ENCODE data around the gene ADD2. TPM values are rescaled to one million over a fixed set of nuclear protein-coding genes. Genes with fewer than 3 reads are reported as not detected.

Gene ADD2
- total RNA-seq, 2 donors from 2014 or later: 2.3 to 4.8 TPM

DNA sequence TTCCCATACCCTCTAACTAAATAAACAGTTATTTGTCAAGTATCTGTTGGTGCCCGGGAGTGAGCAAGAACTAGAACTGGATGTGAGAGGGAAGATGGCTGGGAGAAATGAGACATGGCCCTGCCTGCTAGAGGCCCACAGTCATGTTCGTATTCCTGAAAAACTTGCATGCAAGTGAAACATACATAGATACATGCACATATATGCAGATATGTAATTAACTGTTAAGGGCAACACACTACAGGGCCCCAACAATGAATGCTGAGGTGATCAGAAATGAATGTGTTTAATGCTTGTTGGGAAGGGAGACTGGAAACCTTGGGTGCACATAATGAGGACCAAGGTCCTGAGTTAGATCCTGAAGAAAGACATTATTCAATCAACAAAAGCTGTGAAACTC is 49.8 kb downstream of the ADD2 start:
- no peak for DNase-seq (ENCODE audit: low spot score)
- H3K9me3 Mint-ChIP-seq: no peaks in the 10 kb centered on the region
- H3K27ac Mint-ChIP-seq: no peak overlapping the region
- no peak overlapping the region for H3K4me3 Mint-ChIP-seq
- no peak for ATAC-seq
- no peaks in the 10 kb centered on the region for H3K36me3 Mint-ChIP-seq
- H3K27me3 Mint-ChIP-seq: peaks cover 9 to 20% of the 10 kb centered on the region in 2 donors
- H3K4me1 Mint-ChIP-seq (ENCODE audit: low read depth in 2 of 2): no peaks in the 10 kb centered on the region

DNA sequence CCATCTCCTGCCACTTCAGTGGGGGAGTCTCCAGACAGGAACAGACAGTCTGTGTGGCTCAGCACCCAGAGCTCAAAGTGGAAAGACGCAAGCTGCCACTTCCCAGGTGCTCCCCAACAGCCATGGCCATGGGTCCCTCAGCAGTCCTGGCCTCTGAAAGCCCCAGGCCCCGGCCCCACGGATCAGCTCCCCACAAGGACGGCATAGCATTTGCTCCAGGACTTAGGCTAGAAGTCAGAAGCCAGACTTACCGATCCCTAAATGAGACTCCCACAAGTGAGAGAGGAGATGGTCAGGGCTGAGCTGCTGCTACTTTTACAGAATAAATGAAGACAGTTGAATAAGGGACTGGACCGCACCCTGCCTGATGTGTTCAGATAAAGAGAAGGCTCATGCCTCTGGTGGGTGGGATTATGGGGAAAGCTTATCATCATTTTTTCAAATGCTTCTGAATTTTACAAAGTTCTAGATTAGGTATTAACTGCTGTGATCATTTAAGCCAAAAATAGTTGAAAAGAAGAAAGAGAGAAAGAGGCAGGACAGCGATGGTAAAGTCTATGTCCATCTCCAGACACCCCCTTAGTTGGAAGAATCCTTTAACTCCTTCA is 50.5 kb downstream of the ADD2 start:
- DNase-seq (ENCODE audit: low spot score) (no peak), ATAC-seq (no peak)
- Mint-ChIP-seq H3K4me3 (no peak overlapping the region), H3K4me1 (ENCODE audit: low read depth in 2 of 2) (no peaks in the 10 kb centered on the region), H3K27ac (no peak overlapping the region), H3K9me3 (no peaks in the 10 kb centered on the region), H3K36me3 (no peaks in the 10 kb centered on the region), H3K27me3 (peaks cover 9 to 20% of the 10 kb centered on the region in 2 donors)

DNA sequence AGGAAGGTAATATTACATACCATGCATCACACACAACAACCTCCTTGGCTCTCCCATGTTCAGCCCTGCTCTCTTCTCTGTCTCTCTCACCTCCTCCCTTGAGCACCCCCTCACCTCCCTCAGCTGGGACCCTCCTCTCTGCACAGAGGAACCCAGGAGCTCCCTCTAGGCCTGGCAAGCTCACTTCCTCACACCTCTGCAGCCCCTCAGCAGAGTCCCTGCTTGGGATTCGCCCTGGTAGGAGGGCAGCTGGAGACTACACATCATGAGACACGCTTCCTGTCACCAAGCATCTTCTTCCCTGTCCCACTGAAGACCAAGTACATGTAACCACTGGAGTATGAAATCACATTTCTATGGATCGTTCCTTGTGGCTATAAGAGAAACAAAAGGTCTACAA is 51.0 kb downstream of the ADD2 start:
- peak in 1 of 2 donors; percentile 4 for ATAC-seq
- no peaks in the 10 kb centered on the region for H3K9me3 Mint-ChIP-seq
- H3K36me3 Mint-ChIP-seq: no peaks in the 10 kb centered on the region
- H3K27ac Mint-ChIP-seq: peak overlapping the region in 1 of 2 donors; percentile 28
- DNase-seq (ENCODE audit: low spot score): no peak
- no peaks in the 10 kb centered on the region for H3K4me1 Mint-ChIP-seq (ENCODE audit: low read depth in 2 of 2)
- H3K27me3 Mint-ChIP-seq: peaks cover 9 to 20% of the 10 kb centered on the region in 2 donors
- H3K4me3 Mint-ChIP-seq: no peak overlapping the region

DNA sequence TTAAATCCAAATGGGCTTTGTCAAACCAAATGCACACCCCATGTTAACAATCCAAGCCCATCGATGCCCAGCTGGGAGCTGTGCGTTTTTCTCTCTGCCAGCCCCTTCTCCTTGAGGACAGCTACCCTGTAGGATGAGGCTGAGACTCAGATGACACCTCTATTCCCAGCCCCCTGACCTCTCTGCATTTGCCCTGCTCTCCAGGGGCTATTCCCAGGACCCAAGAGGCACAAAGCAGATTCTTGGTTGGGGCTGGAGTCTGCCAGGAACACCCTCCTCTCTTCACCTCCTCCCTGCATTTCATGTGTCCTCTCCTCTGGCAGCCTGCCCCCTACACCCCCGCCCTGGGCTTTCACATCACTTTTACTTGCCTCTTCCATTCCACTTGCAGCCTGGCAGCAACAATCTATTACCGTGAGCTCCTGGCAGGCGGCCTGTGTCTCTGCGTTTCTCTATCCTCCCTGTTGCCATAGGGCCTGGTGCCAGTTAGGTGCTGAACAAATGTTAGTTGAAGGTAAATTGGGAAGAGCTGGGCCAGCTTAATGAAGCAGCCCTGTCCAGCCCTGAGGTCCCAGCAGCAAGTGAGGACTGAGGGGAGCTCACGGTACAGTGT is 51.8 kb downstream of the ADD2 start:
- ATAC-seq (no peak), DNase-seq (ENCODE audit: low spot score) (no peak)
- no peaks in the 10 kb centered on the region for H3K9me3 Mint-ChIP-seq
- H3K36me3 Mint-ChIP-seq: no peaks in the 10 kb centered on the region
- no peak overlapping the region for H3K27ac Mint-ChIP-seq
- H3K4me3 Mint-ChIP-seq: no peak overlapping the region
- no peaks in the 10 kb centered on the region for H3K4me1 Mint-ChIP-seq (ENCODE audit: low read depth in 2 of 2)
- H3K27me3 Mint-ChIP-seq: peaks cover 9 to 20% of the 10 kb centered on the region in 2 donors

DNA sequence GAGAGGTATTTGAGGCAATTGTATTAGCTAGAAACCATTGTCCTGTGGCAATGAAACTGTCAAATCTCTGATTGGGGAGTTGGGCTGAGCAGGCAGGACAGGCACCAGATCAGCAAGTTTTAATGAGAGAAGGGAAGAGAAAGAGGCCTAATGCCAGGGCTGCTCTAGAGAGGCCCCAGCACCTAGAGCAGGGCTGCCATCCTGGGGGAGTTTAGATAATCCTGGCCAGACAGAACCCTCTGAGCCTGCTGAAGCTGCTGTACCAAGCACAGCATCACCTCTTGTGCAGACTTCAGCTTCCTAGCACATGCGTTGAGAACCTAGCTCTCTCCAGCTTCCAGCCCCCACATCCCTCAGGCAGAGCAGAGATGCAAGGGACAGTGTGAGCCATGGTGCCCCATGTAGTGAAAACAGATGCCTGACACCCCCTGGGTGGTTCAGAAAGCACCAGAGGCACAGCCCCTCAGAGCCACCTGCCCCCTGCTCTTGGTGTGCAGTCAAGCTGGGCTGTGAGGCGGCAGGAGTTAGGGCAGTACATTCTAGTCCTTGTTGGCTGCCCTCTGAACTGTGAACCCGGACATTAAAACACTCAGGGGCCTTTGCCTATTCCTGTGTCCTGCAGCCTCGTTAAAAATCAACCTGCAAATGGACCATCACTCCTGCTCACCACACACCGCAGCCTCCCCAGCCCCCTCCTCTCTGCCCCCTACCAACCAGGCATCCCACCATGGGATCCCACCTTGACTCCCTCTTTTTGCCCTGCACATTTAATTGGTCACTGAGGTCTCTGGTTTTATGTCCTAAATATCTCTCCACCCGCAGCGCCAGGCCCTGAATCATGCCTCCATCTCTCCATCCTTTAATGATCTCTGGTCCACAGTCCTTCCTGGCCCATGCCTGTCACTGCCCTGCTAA is 52.7 kb downstream of the ADD2 start:
- Mint-ChIP-seq H3K9me3 (no peaks in the 10 kb centered on the region), H3K27ac (peak overlapping the region in 1 of 2 donors; percentile 44), H3K27me3 (peaks cover 9 to 20% of the 10 kb centered on the region in 2 donors), H3K4me3 (no peak overlapping the region), H3K36me3 (no peaks in the 10 kb centered on the region), H3K4me1 (ENCODE audit: low read depth in 2 of 2) (no peaks in the 10 kb centered on the region)
- DNase-seq (ENCODE audit: low spot score) (no peak), ATAC-seq (peak; percentile 6 to 37)

DNA sequence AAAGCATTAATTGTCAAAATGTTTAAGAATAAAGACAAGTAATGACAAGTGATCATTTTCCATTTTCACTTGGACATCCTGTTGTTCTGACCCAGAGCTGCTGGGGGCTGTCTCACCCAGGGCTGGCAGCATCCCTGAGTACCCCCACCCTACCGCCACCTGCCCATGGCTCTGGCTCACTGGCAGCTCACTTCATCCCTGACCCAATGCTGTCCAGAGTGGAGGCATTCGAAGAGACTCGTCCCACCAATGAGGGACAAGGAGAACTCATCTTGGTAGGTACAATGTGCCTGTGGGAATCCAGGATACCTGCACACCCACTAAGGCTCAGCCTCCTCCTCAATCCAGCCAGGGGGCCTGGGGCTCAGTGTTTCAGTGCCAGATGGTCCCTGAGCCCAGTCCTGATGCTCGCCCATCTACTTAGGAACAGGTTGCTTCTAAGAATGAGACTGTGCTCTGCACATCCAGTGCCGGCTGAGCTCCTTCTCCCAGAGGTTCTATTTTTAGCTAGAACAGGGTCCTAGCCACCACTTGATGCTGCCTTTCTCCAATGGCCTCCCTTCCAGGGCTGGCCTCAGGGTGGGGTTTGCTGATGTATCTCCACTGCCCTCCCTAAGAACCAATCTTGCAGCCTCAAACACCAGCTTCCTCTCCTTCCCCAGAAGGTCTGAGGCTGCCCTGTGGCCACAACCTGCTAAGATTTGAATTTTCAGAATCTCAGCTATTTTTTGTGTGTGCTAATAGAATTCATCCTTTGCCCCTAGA is 53.7 kb downstream of the ADD2 start:
- ATAC-seq: no peak
- Mint-ChIP-seq H3K36me3 (no peaks in the 10 kb centered on the region), H3K9me3 (no peaks in the 10 kb centered on the region), H3K4me3 (no peak overlapping the region), H3K27me3 (peaks cover 9 to 20% of the 10 kb centered on the region in 2 donors), H3K27ac (peak overlapping the region in 1 of 2 donors; percentile 44), H3K4me1 (ENCODE audit: low read depth in 2 of 2) (no peaks in the 10 kb centered on the region)
- DNase-seq (ENCODE audit: low spot score): no peak

DNA sequence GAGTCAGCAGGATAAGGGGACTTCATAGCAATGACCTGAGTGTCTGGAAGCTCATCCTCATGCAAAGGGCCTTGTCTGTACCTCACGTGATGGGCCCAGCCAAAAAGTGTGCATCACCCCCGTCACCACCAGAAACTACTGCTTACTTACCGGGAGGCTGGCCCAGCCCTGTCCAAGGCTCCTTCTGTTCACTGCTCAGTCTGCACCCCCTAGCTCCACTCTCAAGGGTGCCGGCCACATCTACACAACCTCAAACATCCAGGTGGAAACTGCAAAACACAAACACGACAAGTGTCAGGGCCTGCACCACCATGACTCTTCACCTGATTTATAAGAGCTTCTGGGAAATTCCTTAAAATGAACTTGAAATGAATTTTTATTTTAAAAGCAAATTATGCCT is 55.1 kb downstream of the ADD2 start:
- Mint-ChIP-seq H3K36me3 (no peaks in the 10 kb centered on the region), H3K9me3 (no peaks in the 10 kb centered on the region), H3K4me3 (no peak overlapping the region), H3K27ac (no peak overlapping the region), H3K27me3 (peaks cover 9 to 20% of the 10 kb centered on the region in 2 donors), H3K4me1 (ENCODE audit: low read depth in 2 of 2) (no peaks in the 10 kb centered on the region)
- no peak for DNase-seq (ENCODE audit: low spot score)
- no peak for ATAC-seq

DNA sequence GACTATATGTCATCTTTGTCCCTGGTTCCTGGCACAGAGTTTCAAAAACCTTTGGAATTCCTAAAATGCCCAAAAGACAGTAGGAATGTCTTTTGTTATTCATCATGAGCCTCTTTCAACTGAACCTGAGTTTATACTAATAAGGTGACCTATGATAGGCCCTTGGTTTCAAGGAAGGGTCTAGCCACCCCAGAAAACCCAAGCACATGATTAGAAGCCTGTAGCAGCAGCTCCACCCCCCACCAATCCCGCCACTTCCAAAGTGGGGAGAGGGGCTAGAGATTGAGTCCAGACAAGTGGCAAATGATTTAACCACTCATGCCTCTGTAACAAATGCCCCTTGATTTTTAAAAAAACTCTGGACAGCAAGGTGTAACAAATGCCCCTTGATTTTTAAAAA is 56.8 kb downstream of the ADD2 start:
- DNase-seq (ENCODE audit: low spot score): no peak
- Mint-ChIP-seq H3K4me3 (no peak overlapping the region), H3K36me3 (no peaks in the 10 kb centered on the region), H3K27me3 (peaks cover 2 to 8% of the 10 kb centered on the region in 2 donors), H3K4me1 (ENCODE audit: low read depth in 2 of 2) (no peaks in the 10 kb centered on the region), H3K27ac (no peak overlapping the region), H3K9me3 (no peaks in the 10 kb centered on the region)
- ATAC-seq: no peak

DNA sequence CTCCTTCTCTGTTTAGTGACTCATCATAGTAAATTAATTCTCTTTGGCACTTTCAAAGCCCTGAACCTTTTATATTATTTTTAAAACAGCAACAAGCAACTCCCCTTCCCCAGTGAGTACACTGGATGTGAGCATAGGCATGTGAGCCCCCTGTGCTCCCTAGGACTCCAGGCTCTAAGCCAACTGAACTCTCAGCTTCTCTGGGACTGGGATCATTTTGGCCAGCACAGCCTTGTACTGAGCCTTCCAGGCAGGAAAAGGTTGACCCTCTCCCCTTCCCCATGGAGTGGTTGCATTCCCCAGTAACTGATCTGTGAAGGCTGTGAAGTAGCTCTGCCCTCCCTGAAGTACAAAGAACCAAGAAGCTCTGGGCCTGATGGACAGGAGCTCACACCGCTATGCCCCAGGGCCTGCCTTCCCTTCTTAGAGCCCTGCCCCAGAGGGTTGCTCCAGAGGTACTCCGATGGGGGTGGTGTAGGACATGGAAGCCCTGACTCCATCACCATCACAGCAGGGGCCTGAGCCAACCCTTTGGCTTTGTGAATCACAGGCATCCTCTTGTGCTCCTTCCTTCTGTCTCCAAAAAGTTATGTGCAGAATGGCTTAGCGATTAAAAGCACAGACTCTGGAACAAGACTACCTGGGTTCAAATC is 57.8 kb downstream of the ADD2 start:
- Mint-ChIP-seq H3K4me1 (ENCODE audit: low read depth in 2 of 2) (no peaks in the 10 kb centered on the region), H3K27me3 (peaks cover 0 to 2% of the 10 kb centered on the region in 2 donors), H3K36me3 (no peaks in the 10 kb centered on the region), H3K4me3 (no peak overlapping the region), H3K27ac (no peak overlapping the region), H3K9me3 (no peaks in the 10 kb centered on the region)
- ATAC-seq (no peak), DNase-seq (ENCODE audit: low spot score) (no peak)

DNA sequence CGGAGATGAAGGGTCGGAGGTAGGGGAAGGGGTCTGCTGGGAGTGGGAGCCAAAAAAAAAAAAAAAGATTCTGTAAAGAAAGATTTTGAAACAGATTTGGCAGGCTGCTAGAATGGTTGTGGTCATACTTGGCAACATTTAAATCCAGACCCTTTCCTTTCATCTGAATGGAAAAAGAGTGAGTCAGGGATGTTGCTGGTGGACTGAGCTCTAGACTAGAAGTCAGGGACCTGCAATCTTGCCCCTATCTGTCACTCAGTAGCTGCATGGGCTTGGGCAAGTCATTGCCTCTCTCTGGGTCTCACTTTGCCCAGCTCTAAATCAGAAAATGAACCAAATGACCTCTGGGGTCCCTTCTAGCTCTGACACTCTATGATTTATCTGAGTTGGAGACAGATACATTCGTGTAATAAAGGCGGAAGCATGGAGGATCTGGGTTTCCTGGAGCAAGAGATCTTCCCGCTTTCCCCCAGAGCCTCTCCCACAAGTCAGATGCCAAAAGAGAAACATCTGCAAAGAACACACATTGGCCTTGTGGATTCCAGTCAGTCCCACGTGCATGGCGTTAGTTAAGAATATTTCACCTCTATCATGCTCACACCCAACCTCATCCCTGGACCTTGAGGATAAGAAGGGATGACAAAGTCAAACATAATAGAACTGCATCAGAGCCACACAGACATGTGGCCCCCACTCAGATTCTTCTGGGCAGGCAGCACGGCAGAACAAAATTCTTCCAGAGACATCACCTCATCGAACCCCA is 58.5 kb downstream of the ADD2 start:
- no peaks in the 10 kb centered on the region for H3K4me1 Mint-ChIP-seq (ENCODE audit: low read depth in 2 of 2)
- peaks cover 0 to 2% of the 10 kb centered on the region in 2 donors for H3K27me3 Mint-ChIP-seq
- DNase-seq (ENCODE audit: low spot score): no peak
- H3K27ac Mint-ChIP-seq: no peak overlapping the region
- H3K4me3 Mint-ChIP-seq: no peak overlapping the region
- no peaks in the 10 kb centered on the region for H3K9me3 Mint-ChIP-seq
- no peak for ATAC-seq
- no peaks in the 10 kb centered on the region for H3K36me3 Mint-ChIP-seq

DNA sequence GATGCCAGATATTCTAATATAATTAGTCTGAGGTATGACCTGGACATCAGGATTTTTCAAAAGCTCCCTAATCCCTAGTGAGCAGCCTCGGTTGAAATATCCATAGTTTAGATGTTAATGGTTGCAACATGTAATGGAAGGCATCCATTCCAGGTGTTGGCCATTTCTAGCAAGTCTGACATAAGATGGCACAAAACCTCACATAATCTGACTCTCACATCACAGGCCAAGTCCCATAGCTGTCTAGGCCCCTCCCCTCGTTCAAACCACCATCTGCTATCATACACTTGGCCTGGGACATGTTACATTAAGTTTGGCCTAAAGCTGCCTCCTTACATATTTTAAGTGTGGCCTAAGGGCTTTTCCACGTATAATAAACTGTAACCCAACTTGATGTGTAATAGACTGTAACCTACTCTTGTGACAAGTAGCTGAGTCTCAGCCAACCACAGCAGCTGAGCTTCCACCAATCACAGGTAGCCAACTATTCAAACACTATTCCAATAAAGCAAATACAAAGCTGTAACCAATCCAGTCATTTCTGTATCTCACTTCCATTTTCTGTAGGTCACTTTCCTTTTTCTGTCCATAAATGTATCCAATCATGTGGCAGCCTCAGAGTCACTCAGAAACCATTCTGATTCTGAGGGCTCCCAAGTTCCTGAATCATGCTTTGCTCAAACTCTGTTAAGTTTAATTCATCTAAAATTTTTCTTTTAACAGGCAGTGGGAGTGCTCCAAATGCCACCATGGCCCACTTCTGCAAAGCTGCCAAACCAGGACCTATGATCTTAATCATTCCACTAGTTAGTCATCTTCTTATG is 59.4 kb downstream of the ADD2 start:
- ATAC-seq: no peak
- Mint-ChIP-seq H3K4me1 (ENCODE audit: low read depth in 2 of 2) (no peaks in the 10 kb centered on the region), H3K27me3 (peaks cover 0 to 2% of the 10 kb centered on the region in 2 donors), H3K36me3 (no peaks in the 10 kb centered on the region), H3K4me3 (no peak overlapping the region), H3K9me3 (no peaks in the 10 kb centered on the region), H3K27ac (no peak overlapping the region)
- DNase-seq (ENCODE audit: low spot score): no peak

DNA sequence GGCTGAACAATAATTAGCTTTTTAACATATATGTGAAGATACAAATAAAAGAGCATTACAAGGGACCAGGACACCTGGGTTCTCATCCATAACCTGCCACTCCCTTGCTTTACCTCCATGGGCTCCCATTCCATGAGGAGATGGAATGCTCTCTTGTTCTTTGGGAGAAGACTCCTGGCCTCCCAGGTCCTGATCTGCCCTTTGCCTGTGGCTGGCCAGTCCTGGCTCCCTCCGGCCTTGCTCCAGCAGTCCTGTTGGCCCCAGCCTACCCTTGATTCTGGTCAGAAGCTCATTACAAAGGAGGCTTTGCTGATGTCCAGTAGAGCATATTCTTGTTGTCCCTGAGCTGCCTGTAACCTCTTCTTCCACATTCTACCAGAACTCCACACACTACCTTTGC is 60.3 kb downstream of the ADD2 start:
- Mint-ChIP-seq H3K4me1 (ENCODE audit: low read depth in 2 of 2) (no peaks in the 10 kb centered on the region), H3K4me3 (no peak overlapping the region), H3K36me3 (no peaks in the 10 kb centered on the region), H3K27me3 (peaks cover 0 to 2% of the 10 kb centered on the region in 2 donors), H3K27ac (no peak overlapping the region), H3K9me3 (no peaks in the 10 kb centered on the region)
- no peak for DNase-seq (ENCODE audit: low spot score)
- ATAC-seq: no peak

Data from natural killer cell treated with Interleukin-12 subunit alpha and Interleukin-12 subunit beta and Interleukin-15 and Interleukin-18, amount 100 ng/mL, for 72 hours (primary cell).